Activated T-cell treated with anti-CD3 and anti-CD28 coated beads, Interleukin-2, amount 50 U/mL, for 4 hours (primary cell): ENCODE results near the gene TM9SF3. TPM values are rescaled to one million over a fixed set of nuclear protein-coding genes. Genes with fewer than 3 reads are reported as not detected.
"Not testable (repeated sequence)": the region's sequence is repeated elsewhere in the genome, so short reads cannot be mapped to it uniquely, and the experiment has no call there.

ENCODE experiments used
- ATAC-seq, 2 donors: fragments of 200-7000 bp; cut with Tn5 transposase; one replicate each; pipeline ENCODE4 v1.10.0; 2021
- DNase-seq: peaks from one replicate; pipeline ENCODE4 v3.0.0-alpha.2; 2020
- H3K27me3 Mint-ChIP-seq: one replicate; pipeline ENCODE4 v1.8.0; 2021; ENCODE audit warnings: low read depth, mixed read lengths
- H3K36me3 Mint-ChIP-seq: one replicate; pipeline ENCODE4 v1.8.0; 2022; ENCODE audit warnings: mixed read lengths; ENCODE audit not compliant: insufficient read depth
- H3K4me1 Mint-ChIP-seq: one replicate; pipeline ENCODE4 v1.8.0; 2021; ENCODE audit warnings: low read depth, mixed read lengths
- H3K4me3 Mint-ChIP-seq: one replicate; pipeline ENCODE4 v1.8.0; 2021; ENCODE audit warnings: mild to moderate bottlenecking, moderate library complexity, mixed read lengths
- H3K9me3 Mint-ChIP-seq: one replicate; pipeline ENCODE4 v1.8.0; 2021; ENCODE audit warnings: mixed read lengths
- total RNA-seq, 3 donors: library from RNA; stranded (reverse); gene quantifications; one replicate each; pipeline ENCODE4 v1.2.1, GENCODE V29; 2021

Gene TM9SF3
- total RNA-seq, 3 donors from 2014 or later = 92.8 to 96.5 (median 95.3) TPM

DNA sequence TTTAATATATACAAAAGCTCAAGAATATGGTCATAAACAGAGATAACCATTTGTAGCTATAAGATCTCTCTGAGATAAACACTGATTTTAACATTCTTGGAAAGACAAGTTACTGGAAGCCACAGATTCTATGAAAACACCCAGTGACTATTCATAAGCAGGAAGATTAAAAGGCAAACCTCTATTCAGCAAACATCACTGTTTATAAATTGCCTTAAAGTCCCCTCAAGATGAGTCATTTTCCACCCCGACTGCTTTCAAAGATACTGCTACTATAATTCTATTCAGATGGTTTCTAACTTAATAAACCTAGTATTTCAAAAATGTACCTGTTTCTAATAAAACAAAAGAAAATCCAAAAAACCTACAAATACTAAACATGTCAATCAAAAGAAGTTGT, 21.0 kb downstream of the TM9SF3 start:
- peaks cover 38% of the 10 kb centered on the region for H3K36me3 Mint-ChIP-seq

DNA sequence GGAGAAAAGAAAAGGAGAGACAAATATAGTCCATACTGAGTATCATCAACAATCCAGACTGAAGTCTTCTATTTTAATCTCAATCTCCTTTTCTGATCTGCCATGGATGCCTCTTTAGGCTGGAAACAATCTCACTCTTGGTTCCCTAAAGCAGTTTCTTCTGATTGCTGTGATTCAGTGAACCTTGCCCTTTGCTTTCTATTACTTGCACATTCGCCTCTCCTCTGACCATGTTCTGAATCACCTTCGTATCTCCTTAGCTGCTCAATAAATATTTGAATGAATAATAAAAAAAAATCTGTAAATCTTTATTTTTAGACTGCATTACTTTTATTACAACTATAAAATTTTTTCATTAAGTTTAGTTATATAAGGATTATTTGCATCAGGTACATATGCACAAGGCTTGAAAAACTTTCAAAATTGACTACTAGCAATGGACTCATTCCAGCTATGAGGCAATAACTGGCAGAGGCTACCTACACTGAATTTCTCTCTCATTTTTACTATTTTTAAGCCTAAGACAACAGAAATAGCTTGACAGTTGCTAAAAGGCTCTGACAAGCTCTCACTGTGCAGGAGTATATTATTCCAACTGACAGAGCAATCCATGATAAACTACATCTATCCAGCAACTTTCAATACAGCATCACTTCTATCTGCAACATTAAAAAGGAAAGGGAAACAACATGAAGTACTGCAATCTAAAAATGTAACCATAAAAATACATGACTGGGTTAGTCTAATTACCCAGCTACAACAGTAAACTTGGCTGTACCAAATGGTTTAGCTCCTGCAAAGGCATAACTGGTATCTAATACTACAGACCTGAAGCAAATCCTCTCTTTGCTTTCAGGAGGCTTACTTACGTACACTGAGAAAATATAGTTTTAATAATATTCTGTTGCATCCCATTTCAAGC, 25.6 kb downstream of the TM9SF3 start:
- H3K4me3 Mint-ChIP-seq = no peak overlapping the region
- peaks cover 7% of the 10 kb centered on the region for H3K4me1 Mint-ChIP-seq
- H3K9me3 Mint-ChIP-seq = no peaks in the 10 kb centered on the region
- no peaks in the 10 kb centered on the region for H3K27me3 Mint-ChIP-seq
- no peak for ATAC-seq
- H3K36me3 Mint-ChIP-seq = peaks cover 41% of the 10 kb centered on the region
- no peak for DNase-seq

More for the DNA sequence above, 21.0 kb downstream of the TM9SF3 start:
- H3K4me1 Mint-ChIP-seq = peaks cover 41% of the 10 kb centered on the region
- H3K27me3 Mint-ChIP-seq = no peaks in the 10 kb centered on the region
- H3K9me3 Mint-ChIP-seq = no peaks in the 10 kb centered on the region
- ATAC-seq = peak; percentile 65 to 77
- no peak overlapping the region for H3K4me3 Mint-ChIP-seq
- DNase-seq = no peak

DNA sequence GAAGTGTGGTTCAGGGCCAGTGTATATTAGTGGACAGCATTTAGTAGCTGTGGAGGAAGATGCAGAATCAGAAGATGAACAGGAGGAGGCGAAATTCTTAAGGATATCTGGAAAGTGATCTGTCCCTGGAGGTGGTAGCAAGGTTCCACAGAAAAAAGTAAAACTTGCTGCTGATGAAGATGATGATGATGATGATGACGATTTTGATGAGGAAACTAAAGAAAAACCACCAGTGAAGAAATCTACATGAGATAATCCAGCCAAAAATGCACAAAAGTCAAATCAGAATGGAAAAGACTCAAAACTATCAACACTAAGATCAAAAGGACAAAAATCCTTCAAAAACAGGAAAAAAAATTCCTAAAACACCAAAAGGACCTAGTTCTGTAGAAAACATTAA, 26.3 kb downstream of the TM9SF3 start:
- H3K9me3 Mint-ChIP-seq = no peaks in the 10 kb centered on the region
- H3K27me3 Mint-ChIP-seq = no peaks in the 10 kb centered on the region
- H3K36me3 Mint-ChIP-seq = peaks cover 38% of the 10 kb centered on the region
- peaks cover 2% of the 10 kb centered on the region for H3K4me1 Mint-ChIP-seq
- DNase-seq (no peak), ATAC-seq (no peak)
- H3K4me3 Mint-ChIP-seq = no peak overlapping the region

DNA sequence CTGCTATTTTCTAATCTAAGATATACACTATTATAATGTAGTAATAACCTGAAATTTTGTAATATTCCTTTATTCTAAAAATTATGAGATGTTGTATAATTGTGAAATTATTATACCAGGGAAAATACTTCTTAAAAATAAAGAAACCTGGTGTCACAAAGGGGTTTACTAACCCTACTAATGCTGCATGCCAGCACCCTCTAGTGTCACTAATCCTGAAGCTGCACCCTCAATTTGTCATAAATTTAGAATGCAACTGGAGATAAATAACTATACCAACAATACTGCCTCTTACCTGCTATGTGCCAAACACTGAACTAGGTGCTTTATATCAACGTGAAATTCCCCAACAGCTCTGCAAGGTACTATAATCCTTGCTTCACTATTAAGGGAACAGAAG, 30.8 kb downstream of the TM9SF3 start:
- Mint-ChIP-seq H3K4me3 (no peak overlapping the region), H3K36me3 (peaks cover 29% of the 10 kb centered on the region), H3K27me3 (no peaks in the 10 kb centered on the region), H3K4me1 (no peaks in the 10 kb centered on the region), H3K9me3 (no peaks in the 10 kb centered on the region)
- DNase-seq (no peak), ATAC-seq (no peak)

DNA sequence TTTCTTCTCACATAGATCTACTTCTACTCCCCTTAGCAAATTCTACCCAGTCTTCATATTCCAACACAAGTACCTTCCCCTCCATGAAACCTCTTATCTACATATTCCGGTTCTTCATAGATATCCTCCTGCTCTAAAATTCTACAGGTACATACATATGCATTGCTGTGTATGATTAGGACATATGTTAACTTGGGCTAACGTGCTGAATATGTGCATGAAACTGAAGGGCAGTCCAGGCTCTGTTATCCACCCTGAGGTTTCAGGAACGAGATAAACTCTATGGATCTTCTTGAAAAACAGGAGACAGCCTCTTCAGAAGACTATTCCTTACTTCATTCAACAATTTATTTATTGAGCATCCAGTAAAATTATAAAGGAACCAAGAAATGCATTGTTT, 31.5 kb downstream of the TM9SF3 start:
- DNase-seq (no peak), ATAC-seq (no peak)

DNA sequence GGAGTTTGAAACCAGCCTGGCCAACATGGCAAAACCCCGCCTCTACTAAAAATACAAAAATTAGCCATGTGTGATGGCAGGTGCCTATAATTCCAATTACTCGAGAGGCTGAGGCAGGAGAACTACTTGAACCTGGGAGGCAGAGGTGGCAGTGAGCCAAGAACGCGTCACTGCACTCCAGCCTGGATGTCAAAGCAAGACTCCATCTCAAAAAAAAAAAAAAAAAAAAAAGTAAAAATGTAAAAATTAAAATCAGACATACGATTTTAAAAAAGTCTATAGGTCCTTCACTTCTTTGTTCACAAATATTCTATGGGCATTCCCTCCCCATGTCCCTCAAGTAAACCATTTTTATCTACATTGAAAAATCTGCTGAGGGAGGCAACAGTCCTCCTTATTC, 38.2 kb downstream of the TM9SF3 start:
- Mint-ChIP-seq H3K36me3 (peaks cover 40% of the 10 kb centered on the region), H3K4me1 (no peaks in the 10 kb centered on the region), H3K4me3 (no peak overlapping the region), H3K9me3 (no peaks in the 10 kb centered on the region), H3K27me3 (no peaks in the 10 kb centered on the region)
- DNase-seq = no peak
- ATAC-seq = no peak

More for the DNA sequence above, 31.5 kb downstream of the TM9SF3 start:
- Mint-ChIP-seq H3K4me1 (no peaks in the 10 kb centered on the region), H3K27me3 (no peaks in the 10 kb centered on the region), H3K36me3 (peaks cover 23% of the 10 kb centered on the region), H3K4me3 (no peak overlapping the region), H3K9me3 (no peaks in the 10 kb centered on the region)

DNA sequence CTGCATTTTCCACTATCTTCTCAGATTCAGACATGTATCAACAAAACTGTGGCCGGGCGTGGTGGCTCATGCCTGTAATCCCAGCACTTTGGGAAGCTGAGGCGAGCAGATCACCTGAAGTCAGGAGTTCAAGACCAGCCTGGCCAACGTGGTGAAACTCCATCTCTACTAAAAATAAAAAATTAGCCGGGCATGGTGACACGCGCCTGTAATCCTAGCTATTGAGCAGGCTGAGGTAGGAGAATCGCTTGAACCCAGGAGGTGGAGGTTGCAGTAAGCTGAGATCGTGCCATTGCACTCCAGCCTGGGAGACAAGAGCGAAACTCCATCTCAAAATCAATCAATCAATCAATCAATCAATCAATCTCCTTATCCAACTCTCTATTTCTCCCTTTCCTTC, 41.3 kb downstream of the TM9SF3 start:
- not testable (repeated sequence) for H3K4me1 Mint-ChIP-seq, ATAC-seq, DNase-seq, H3K9me3 Mint-ChIP-seq, H3K27me3 Mint-ChIP-seq, H3K4me3 Mint-ChIP-seq
- peaks cover 37% of the 10 kb centered on the region for H3K36me3 Mint-ChIP-seq

DNA sequence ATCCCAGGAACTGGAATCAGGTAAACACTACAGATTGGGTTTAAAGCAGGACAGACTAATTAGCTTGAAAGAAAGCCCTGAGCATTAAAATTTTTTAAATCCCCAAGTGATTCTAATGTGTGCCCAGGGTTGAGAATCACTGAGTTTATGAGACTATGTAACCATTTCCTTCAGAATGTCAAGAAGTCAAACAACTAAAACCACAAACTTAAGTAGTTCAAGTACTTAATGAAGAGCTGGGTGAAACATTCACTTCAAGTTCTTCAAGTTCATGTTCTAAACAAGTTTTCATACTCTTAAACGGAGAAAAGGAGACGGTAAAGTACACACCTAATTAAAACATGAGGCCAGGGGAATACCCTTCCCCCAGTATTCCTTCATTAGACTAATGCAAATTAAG, 44.9 kb downstream of the TM9SF3 start:
- Mint-ChIP-seq H3K4me1 (peaks cover 3% of the 10 kb centered on the region), H3K9me3 (no peaks in the 10 kb centered on the region), H3K27me3 (no peaks in the 10 kb centered on the region), H3K36me3 (peaks cover 45% of the 10 kb centered on the region), H3K4me3 (no peak overlapping the region)
- no peak for ATAC-seq
- no peak for DNase-seq

DNA sequence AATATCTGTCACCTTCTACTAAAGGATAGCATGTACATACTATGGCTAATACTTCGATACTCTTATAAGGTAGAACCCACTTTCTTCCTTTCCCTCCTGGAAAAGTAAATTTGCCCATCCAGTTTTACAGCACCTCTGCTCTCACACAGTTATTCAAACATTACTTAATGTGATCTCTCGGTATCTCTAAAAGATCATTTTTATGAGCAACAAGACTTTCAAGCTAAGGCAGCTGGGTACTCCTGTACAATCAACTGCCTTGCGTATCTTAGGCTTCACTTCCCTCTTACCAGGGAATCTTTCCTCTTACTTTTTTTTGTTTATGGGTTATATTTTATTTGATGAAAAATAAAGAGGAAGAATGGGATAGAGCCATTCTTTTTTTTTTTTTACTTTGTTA, 46.6 kb downstream of the TM9SF3 start:
- H3K9me3 Mint-ChIP-seq = no peaks in the 10 kb centered on the region

DNA sequence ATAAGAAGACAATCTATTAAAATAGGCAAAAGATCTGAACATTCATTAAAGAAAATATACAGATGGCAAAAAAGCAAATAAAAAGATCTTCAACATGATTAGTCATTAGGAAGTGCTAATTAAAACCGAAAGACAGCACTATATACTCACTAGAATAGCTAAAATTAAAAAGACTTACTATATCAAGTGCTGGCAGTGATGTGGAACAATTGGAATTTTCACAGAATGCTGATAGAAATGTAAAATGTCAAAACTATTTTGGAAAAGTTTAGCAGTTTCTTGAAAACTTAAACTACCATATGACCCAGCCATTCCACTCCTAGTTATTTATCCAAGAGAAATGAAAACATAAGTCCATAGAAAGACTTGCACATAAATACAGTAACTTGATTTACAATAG, 48.1 kb downstream of the TM9SF3 start:
- H3K4me1 Mint-ChIP-seq = peaks cover 4% of the 10 kb centered on the region
- H3K36me3 Mint-ChIP-seq = peaks cover 33% of the 10 kb centered on the region
- DNase-seq = no peak

More for the DNA sequence above, 46.6 kb downstream of the TM9SF3 start:
- peaks cover 33% of the 10 kb centered on the region for H3K36me3 Mint-ChIP-seq
- no peaks in the 10 kb centered on the region for H3K27me3 Mint-ChIP-seq
- DNase-seq = no peak
- peaks cover 4% of the 10 kb centered on the region for H3K4me1 Mint-ChIP-seq
- ATAC-seq = no peak
- H3K4me3 Mint-ChIP-seq = no peak overlapping the region

DNA sequence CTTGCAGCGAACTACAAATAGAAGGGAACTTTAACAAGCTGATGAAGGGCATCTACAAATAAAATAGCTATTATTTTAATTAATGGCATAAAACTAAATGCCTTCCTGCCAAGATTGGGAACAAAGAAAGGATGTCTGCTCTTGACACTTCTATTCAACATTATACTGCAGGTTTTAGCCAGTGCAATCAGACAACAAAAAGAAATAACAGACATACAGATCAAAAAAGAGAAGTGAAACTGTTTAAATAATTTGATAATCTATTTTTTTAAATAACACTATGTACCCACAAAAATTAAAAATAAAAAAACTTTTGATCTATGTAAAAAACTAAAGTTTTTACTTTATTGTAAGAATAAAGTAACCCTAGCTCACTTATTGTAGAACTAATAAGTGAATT, 50.7 kb downstream of the TM9SF3 start:
- Mint-ChIP-seq H3K4me3 (no peak overlapping the region), H3K9me3 (no peaks in the 10 kb centered on the region), H3K36me3 (peaks cover 33% of the 10 kb centered on the region), H3K4me1 (peaks cover 4% of the 10 kb centered on the region), H3K27me3 (no peaks in the 10 kb centered on the region)
- DNase-seq (no peak), ATAC-seq (no peak)

More for the DNA sequence above, 48.1 kb downstream of the TM9SF3 start:
- H3K27me3 Mint-ChIP-seq = no peaks in the 10 kb centered on the region
- H3K4me3 Mint-ChIP-seq = no peak overlapping the region
- no peak for ATAC-seq
- no peaks in the 10 kb centered on the region for H3K9me3 Mint-ChIP-seq

DNA sequence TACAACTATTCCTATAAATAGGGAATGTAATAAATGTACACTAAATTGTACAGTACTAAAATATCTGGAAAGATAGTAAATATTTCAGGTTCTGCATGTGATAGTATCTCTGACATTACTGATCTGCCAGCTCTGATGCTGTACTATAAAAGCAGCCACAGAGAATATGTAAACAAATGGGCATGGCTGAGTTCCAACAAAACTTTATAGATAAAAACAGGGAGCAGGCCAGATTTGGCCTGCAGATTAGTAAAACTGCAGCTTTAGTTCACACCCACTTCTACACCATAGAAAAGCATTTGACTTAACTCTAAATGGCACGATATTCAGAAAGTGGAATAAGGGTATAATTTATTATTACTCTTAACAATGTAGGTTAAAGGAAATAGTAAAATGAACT, 54.3 kb downstream of the TM9SF3 start:
- Mint-ChIP-seq H3K4me3 (no peak overlapping the region), H3K9me3 (no peaks in the 10 kb centered on the region), H3K27me3 (no peaks in the 10 kb centered on the region), H3K36me3 (peaks cover 29% of the 10 kb centered on the region), H3K4me1 (peaks cover 1% of the 10 kb centered on the region)
- ATAC-seq (no peak), DNase-seq (no peak)

DNA sequence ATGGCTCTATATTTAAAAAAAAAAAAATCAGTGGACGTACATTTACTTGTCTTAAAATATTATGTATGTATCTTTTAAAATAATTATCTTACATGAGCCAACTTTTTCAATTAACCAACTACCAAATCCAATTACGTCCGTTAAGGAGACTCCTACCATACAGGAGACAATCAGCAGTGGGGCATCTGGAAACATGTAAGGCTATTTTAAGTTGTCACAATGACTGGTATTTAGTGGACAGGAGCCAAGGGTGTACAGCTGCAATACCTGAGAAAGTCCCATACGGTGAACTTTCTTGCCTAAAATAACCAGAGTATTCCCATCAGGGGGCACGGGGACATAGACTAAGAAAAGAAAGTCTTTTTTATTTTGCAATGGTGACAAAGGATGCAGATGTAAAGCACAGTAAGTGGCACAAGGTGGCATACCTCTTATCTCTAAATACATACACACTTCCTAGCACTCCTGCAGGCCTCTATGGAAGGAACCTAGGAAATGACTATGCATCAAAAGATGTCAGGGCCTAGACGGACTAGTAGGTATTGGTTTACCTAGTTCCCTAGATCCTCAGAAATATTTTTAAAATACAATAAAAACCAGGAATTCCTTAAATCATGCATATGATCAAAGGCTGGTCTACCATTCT, 57.1 kb downstream of the TM9SF3 start:
- no peaks in the 10 kb centered on the region for H3K9me3 Mint-ChIP-seq
- H3K36me3 Mint-ChIP-seq = peaks cover 49% of the 10 kb centered on the region
- no peak overlapping the region for H3K4me3 Mint-ChIP-seq
- no peaks in the 10 kb centered on the region for H3K4me1 Mint-ChIP-seq
- H3K27me3 Mint-ChIP-seq = no peaks in the 10 kb centered on the region
- DNase-seq (no peak), ATAC-seq (no peak)

DNA sequence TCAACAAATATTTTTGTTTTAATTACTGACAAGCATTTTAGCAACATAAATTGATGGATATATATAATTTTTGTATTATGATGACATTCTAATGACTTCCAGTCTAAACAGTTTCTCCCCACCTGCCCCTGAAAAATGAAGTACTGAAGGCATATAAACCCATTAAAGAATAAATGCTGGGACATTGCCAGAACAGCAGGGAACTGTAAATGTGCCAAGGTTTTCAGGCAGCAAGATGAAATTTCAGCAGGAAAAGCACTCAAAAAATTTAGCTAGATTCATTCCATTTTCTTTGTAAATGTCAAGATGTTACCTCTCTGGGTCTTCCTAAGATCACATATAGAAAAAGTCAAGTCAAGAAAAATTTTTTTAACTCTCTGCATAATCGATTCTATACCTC, 62.1 kb downstream of the TM9SF3 start:
- Mint-ChIP-seq H3K4me3 (no peak overlapping the region), H3K27me3 (no peaks in the 10 kb centered on the region), H3K36me3 (peaks cover 63% of the 10 kb centered on the region), H3K4me1 (no peaks in the 10 kb centered on the region), H3K9me3 (no peaks in the 10 kb centered on the region)
- ATAC-seq = no peak
- DNase-seq = no peak

DNA sequence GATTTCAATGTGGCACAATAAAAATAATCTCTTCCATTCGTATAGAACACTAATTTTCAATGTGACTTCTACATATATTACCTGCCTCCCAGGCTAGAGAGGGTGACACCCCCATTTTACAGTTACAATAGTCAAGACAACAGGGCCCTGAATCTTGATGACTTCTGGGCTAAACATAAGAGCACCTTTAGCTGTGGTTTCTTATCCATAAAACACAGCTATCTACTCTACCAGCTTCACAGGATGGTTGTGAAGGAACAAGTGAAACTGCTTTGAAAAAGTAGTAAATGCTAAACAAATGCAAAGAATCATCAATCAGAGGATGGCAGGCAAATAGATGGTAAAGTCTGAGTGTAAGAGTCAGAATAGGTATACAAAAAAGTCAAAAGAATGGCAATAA, 69.5 kb downstream of the TM9SF3 start:
- H3K27me3 Mint-ChIP-seq = peaks cover 23% of the 10 kb centered on the region

More for the DNA sequence above, 69.5 kb downstream of the TM9SF3 start:
- no peak for ATAC-seq
- Mint-ChIP-seq H3K4me3 (no peak overlapping the region), H3K9me3 (no peaks in the 10 kb centered on the region), H3K36me3 (peaks cover 19% of the 10 kb centered on the region), H3K4me1 (peaks cover 16% of the 10 kb centered on the region)
- no peak for DNase-seq
